SU-DHL-6 (cell line): ENCODE measurements around the gene CFAP99.

Experiments used
- H2AFZ ChIP-seq: fragments of 200-600 bp; sonication (generic); 2 replicates; pipeline ENCODE4 v1.6.1; 2014; ENCODE audit warnings: low read depth, mild to moderate bottlenecking, moderate library complexity, mixed read lengths, antibody characterized with exemption, low read length; ENCODE audit not compliant: severe bottlenecking
- H3F3A ChIP-seq: fragments of 200-600 bp; shearing (Covaris generic); 2 replicates; pipeline ENCODE4 v1.6.0; 2016; ENCODE audit warnings: antibody characterized with exemption, mild to moderate bottlenecking; ENCODE audit not compliant: insufficient read depth
- H3K27ac ChIP-seq: fragments of 200-600 bp; sonication (generic); 2 replicates; pipeline ENCODE4 v1.5.1; 2016; ENCODE audit warnings: low read depth, mild to moderate bottlenecking, low read length, moderate library complexity, mixed read lengths
- H3K27me3 ChIP-seq: fragments of 200-600 bp; sonication (generic), shearing (Covaris generic); 2 replicates; pipeline ENCODE4 v1.6.0; 2014; ENCODE audit warnings: mild to moderate bottlenecking, low read length
- H3K36me3 ChIP-seq: fragments of 200-600 bp; sonication (generic); 2 replicates; pipeline ENCODE4 v1.6.1; 2014; ENCODE audit warnings: mild to moderate bottlenecking, low read length, mixed read lengths
- H3K4me2 ChIP-seq: fragments of 300-600, 200-600 bp; shearing (Covaris generic), sonication (generic); 2 replicates; pipeline ENCODE4 v1.6.0; 2014; ENCODE audit warnings: low read length, low read depth, mild to moderate bottlenecking; ENCODE audit not compliant: poor library complexity, severe bottlenecking
- H3K4me3 ChIP-seq: fragments of 200-600 bp; sonication (generic); 2 replicates; pipeline ENCODE4 v1.5.1; 2014; ENCODE audit warnings: antibody characterized with exemption, low read length, mild to moderate bottlenecking, mixed read lengths; ENCODE audit not compliant: insufficient read depth, poor library complexity, severe bottlenecking
- H3K79me2 ChIP-seq: fragments of 200-600 bp; sonication (generic); 2 replicates; pipeline ENCODE4 v1.6.1; 2014; ENCODE audit warnings: mild to moderate bottlenecking, low read length, moderate library complexity; ENCODE audit not compliant: insufficient read depth
- H3K9ac ChIP-seq: fragments of 200-600 bp; sonication (generic); 2 replicates; pipeline ENCODE4 v1.7.0; 2014; ENCODE audit warnings: mild to moderate bottlenecking, low read length
- H3K9me2 ChIP-seq: fragments of 200-600 bp; sonication (generic); replicated peaks from 2 replicates; pipeline ENCODE4 v1.6.1; 2014; ENCODE audit warnings: low read length; ENCODE audit not compliant: insufficient read depth
- H3K9me3 ChIP-seq: fragments of 200-600 bp; sonication (generic); 2 replicates; pipeline ENCODE4 v1.6.1; 2014; ENCODE audit warnings: low read length, mixed read lengths; ENCODE audit not compliant: insufficient read depth
- H4K20me1 ChIP-seq: fragments of 200-600 bp; sonication (generic); 2 replicates; pipeline ENCODE4 v1.6.1; 2014; ENCODE audit warnings: low read depth, mild to moderate bottlenecking, antibody characterized with exemption, low read length, moderate library complexity, mixed read lengths
- CTCF ChIP-seq: fragments of 200-600 bp; sonication (generic); IDR thresholded peaks from one replicate; pipeline ENCODE4 v1.5.1; 2017; ENCODE audit warnings: antibody characterized with exemption, mild to moderate bottlenecking, low read length, moderate library complexity; ENCODE audit not compliant: insufficient read depth, poor library complexity, severe bottlenecking
- EZH2phosphoT487 ChIP-seq: fragments of 200-600 bp; sonication (generic), shearing (Covaris generic); conservative IDR thresholded peaks from 2 replicates; pipeline ENCODE4 v1.6.1; 2018; ENCODE audit warnings: mild to moderate bottlenecking, antibody characterized with exemption, low read length, moderate library complexity, mixed read lengths

CFAP99 gene

GRCh38 chr4:2480649-2481048, 61.9 kb downstream of the CFAP99 start:
- Histone ChIP-seq H2AFZ (no peak overlapping the region), H4K20me1 (peaks cover 36% of the 10 kb centered on the region), H3K79me2 (peaks cover 96% of the 10 kb centered on the region), H3K27ac (no peak overlapping the region), H3K36me3 (peaks cover 6% of the 10 kb centered on the region; the same call in 1 of the 2 replicates), H3F3A (peaks cover 17% of the 10 kb centered on the region; the same call in 1 of the 2 replicates), H3K9me3 (no peaks in the 10 kb centered on the region), H3K4me2 (peak overlapping the region; percentile 41), H3K27me3 (no peaks in the 10 kb centered on the region), H3K4me3 (no peak overlapping the region), H3K9me2 (no peaks in the 10 kb centered on the region), H3K9ac (no peak overlapping the region)
- TF ChIP-seq EZH2phosphoT487 (no peak), CTCF (no peak)

DNA sequence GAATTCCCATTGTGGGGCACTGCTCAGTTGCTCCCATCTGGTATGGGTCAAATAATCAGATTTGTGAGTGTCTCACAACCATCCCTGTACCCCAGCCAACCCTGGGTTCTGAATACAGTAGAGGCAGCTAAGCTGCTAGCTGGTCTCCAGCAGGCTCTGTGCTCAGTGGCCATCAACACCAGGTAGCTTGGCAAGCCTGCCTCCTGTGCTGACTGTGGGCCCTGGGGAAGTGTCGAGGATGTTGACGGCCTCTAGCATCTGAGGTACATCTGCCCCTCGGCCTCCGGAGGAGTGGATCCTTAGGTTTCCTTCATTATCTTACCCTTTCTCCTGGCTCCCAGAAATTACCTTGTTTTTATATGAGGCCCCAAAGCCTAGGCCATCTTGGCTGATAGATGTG, 63.4 kb downstream of the CFAP99 start:
- H3F3A ChIP-seq, result peaks cover 17% of the 10 kb centered on the region; the same call in 1 of the 2 replicates
- peaks cover 36% of the 10 kb centered on the region for H4K20me1 ChIP-seq
- peak overlapping the region; percentile 16 for H3K9ac ChIP-seq
- H3K9me3 ChIP-seq, result no peaks in the 10 kb centered on the region
- no peaks in the 10 kb centered on the region for H3K27me3 ChIP-seq
- peak overlapping the region; percentile 41 for H3K4me2 ChIP-seq
- no peak overlapping the region for H3K4me3 ChIP-seq
- no peak overlapping the region for H2AFZ ChIP-seq
- no peaks in the 10 kb centered on the region for H3K36me3 ChIP-seq
- peak overlapping the region; percentile 30 for H3K27ac ChIP-seq
- no peaks in the 10 kb centered on the region for H3K9me2 ChIP-seq
- H3K79me2 ChIP-seq, result peaks cover 96% of the 10 kb centered on the region
- TF ChIP-seq CTCF (no peak), EZH2phosphoT487 (no peak)

DNA sequence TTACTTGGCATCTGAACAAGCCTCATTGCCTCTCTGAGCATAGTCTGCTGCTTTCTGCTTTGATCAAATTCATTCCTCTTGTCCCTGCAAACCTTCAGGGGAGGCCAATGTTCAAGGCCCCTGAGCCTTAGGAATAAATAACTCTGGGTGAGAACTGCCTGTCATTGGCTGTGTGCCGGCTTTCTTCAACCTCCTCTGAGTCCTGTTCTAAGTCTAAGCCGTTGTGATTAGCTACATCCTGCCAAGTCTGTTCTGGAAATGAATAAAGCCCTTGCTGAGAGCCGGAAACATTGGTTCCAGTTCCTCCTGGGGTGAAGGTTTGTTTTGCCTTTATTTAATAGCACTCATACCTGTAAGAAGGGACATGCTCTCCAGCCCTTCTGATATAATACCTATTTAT, 63.9 kb downstream of the CFAP99 start:
- Histone ChIP-seq H3K36me3 (no peaks in the 10 kb centered on the region), H3K27ac (peak overlapping the region; percentile 30), H3K4me3 (no peak overlapping the region), H4K20me1 (peaks cover 34% of the 10 kb centered on the region), H3K9me2 (no peaks in the 10 kb centered on the region), H3K79me2 (peaks cover 96% of the 10 kb centered on the region), H3K27me3 (no peaks in the 10 kb centered on the region), H3F3A (peaks cover 17% of the 10 kb centered on the region; the same call in 1 of the 2 replicates), H3K9ac (peak overlapping the region; percentile 16), H2AFZ (no peak overlapping the region), H3K9me3 (no peaks in the 10 kb centered on the region), H3K4me2 (peak overlapping the region; percentile 41)
- TF ChIP-seq CTCF (no peak), EZH2phosphoT487 (no peak)
